ENCODE results near the gene PCBP3. TPM values are rescaled to one million over a fixed set of nuclear protein-coding genes. Genes with fewer than 3 reads are reported as not detected.
A peak's percentile ranks its signal among the peaks of the same experiment; 100 is the strongest.

Gene PCBP3
- total and polyA plus RNA-seq, 2 donors from 2014 or later: 2.3 to 5.4 TPM

- Histone ChIP-seq H3K27ac (ENCODE audit: low read depth in 2 of 2, low read length in 2 of 2) (no peak overlapping the region), H3K36me3 (ENCODE audit: control insufficient read depth in 2 of 3, insufficient read depth in 3 of 3, low read length in 3 of 3) (no peaks in the 10 kb centered on the region), H3K4me1 (ENCODE audit: control insufficient read depth in 2 of 3, insufficient read depth in 2 of 3, low read depth in 1 of 3, low read length in 3 of 3) (no peaks in the 10 kb centered on the region), H3K27me3 (ENCODE audit: control insufficient read depth, insufficient read depth, low read length) (no peaks in the 10 kb centered on the region), H3K4me3 (ENCODE audit: low read length in 3 of 3) (no peak overlapping the region), H3K9me3 (ENCODE audit: control insufficient read depth in 2 of 3, insufficient read depth in 1 of 3, low read length in 3 of 3) (no peaks in the 10 kb centered on the region), H3K9ac (ENCODE audit: low read length in 3 of 3) (no peak overlapping the region)
- FAIRE-seq: no peak
- DNase-seq: no peak
- no peak for TF ChIP-seq CTCF (IDR thresholded peaks at IDR 0.05; ENCODE audit: borderline replicate concordance, extremely low read depth, insufficient read depth)
- intact Hi-C loops (cut with DNase I): no loop called here
Measured at GRCh38 chr21:45723049-45723958, 79.8 kb downstream of the PCBP3 start.

GRCh38 chr21:45724345-45724961 is 80.9 kb downstream of the PCBP3 start:
- no peaks in the 10 kb centered on the region for H3K36me3 ChIP-seq (ENCODE audit: control insufficient read depth in 2 of 3, insufficient read depth in 3 of 3, low read length in 3 of 3)
- DNase-seq (peak in 4 of 5 donors; percentile 10 to 46 (median 18)), FAIRE-seq (no peak)
- H3K4me1 ChIP-seq (ENCODE audit: control insufficient read depth in 2 of 3, insufficient read depth in 2 of 3, low read depth in 1 of 3, low read length in 3 of 3): no peaks in the 10 kb centered on the region
- TF ChIP-seq CTCF (IDR thresholded peaks at IDR 0.05; ENCODE audit: borderline replicate concordance, extremely low read depth, insufficient read depth): no peak
- H3K27me3 ChIP-seq (ENCODE audit: control insufficient read depth, insufficient read depth, low read length): no peaks in the 10 kb centered on the region
- no peak overlapping the region for H3K4me3 ChIP-seq (ENCODE audit: low read length in 3 of 3)
- no peaks in the 10 kb centered on the region for H3K9me3 ChIP-seq (ENCODE audit: control insufficient read depth in 2 of 3, insufficient read depth in 1 of 3, low read length in 3 of 3)
- intact Hi-C loops (cut with DNase I): no loop called here
- H3K9ac ChIP-seq (ENCODE audit: low read length in 3 of 3): no peak overlapping the region
- no peak overlapping the region for H3K27ac ChIP-seq (ENCODE audit: low read depth in 2 of 2, low read length in 2 of 2)

- no peak for DNase-seq
- no peaks in the 10 kb centered on the region for H3K4me1 ChIP-seq (ENCODE audit: control insufficient read depth in 2 of 3, insufficient read depth in 2 of 3, low read depth in 1 of 3, low read length in 3 of 3)
- H3K9me3 ChIP-seq (ENCODE audit: control insufficient read depth in 2 of 3, insufficient read depth in 1 of 3, low read length in 3 of 3): no peaks in the 10 kb centered on the region
- H3K4me3 ChIP-seq (ENCODE audit: low read length in 3 of 3): no peak overlapping the region
- intact Hi-C loops (cut with DNase I): no loop called here
- no peak for TF ChIP-seq CTCF (IDR thresholded peaks at IDR 0.05; ENCODE audit: borderline replicate concordance, extremely low read depth, insufficient read depth)
- FAIRE-seq: no peak
- no peaks in the 10 kb centered on the region for H3K36me3 ChIP-seq (ENCODE audit: control insufficient read depth in 2 of 3, insufficient read depth in 3 of 3, low read length in 3 of 3)
- no peak overlapping the region for H3K9ac ChIP-seq (ENCODE audit: low read length in 3 of 3)
- H3K27me3 ChIP-seq (ENCODE audit: control insufficient read depth, insufficient read depth, low read length): no peaks in the 10 kb centered on the region
- no peak overlapping the region for H3K27ac ChIP-seq (ENCODE audit: low read depth in 2 of 2, low read length in 2 of 2)
Measured at GRCh38 chr21:45724994-45725843, 81.7 kb downstream of the PCBP3 start.

All from kidney (tissue), 14 donors.